GM19043 (cell line): ENCODE measurements around the gene SHD.
"Not testable (repeated sequence)": the region's sequence is repeated elsewhere in the genome, so short reads cannot be mapped to it uniquely, and the experiment has no call there.

Experiments
- ATAC-seq: cut with Tn5 transposase; IDR thresholded peaks from one replicate; pipeline ENCODE4 v1.9.1; 2021; ENCODE audit warnings: low read depth; ENCODE audit not compliant: unreplicated experiment

Gene SHD, protein sequence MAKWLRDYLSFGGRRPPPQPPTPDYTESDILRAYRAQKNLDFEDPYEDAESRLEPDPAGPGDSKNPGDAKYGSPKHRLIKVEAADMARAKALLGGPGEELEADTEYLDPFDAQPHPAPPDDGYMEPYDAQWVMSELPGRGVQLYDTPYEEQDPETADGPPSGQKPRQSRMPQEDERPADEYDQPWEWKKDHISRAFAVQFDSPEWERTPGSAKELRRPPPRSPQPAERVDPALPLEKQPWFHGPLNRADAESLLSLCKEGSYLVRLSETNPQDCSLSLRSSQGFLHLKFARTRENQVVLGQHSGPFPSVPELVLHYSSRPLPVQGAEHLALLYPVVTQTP

DNA sequence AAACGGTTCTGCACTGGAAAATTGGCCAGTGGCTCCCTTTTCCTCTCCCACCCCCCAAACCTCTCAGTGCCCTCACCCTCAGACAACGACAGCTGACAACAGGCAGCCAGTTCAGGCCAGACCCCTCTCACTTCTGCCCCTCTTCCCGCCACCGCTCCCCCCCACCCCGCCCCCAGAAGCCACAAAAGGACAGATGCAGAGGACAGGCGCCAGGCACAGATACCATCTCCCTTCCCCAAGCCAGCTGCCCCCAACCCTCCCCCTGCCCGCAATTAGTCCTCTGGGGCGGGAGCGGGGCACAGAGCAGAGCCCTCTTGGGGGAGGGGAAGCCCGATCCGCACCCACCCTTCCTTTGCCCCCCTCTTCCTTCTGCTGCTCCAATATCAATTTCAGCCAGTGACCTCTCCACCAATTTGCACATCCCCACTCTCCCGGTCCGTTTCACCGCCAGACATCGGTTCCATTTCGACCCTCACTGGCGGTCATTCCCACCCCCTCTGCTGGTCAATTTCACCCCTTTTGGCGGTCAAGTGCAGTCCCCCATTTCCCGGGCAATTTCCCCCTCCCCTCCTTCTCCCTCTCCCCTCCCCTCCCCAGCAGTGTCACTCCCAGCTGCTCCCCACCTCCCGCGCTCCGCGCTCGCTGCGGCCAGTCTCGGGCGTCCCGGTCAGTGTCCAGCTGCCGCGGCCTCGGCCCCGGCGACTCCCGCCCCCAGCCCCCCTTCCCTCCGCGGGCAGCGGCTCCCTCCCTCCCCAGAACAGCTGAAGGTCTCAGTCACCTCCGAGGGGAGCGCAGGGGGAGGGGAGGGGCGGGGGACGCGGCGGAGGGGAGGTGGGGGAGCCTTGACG lies at the start of gene SHD:
Gene SHD, plus strand, starts transcription at position 848 of the 848 bp plus-strand sequence. CDS start 798 bp downstream, outside the sequence.
- no peak for ATAC-seq

DNA sequence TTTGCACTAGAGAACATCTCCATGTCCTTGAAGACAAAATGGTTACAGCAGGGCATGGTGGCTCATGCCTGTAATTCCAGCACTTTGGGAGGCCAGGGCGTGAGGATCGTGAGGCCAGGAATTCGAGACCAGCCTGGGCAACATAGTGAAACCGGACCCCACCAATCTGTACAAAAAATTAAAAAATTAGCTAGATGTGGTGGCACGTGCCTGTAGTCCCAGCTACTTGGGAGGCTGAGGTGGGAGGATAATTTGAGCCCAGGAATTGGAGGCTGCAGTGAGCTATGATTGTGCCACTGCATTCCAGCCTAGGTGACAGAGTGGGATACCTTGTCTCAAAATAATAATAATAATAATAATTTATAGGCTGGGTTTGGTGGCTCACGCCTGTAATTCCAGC lies 48.8 kb upstream of the SHD start:
- not testable (repeated sequence) for ATAC-seq

DNA sequence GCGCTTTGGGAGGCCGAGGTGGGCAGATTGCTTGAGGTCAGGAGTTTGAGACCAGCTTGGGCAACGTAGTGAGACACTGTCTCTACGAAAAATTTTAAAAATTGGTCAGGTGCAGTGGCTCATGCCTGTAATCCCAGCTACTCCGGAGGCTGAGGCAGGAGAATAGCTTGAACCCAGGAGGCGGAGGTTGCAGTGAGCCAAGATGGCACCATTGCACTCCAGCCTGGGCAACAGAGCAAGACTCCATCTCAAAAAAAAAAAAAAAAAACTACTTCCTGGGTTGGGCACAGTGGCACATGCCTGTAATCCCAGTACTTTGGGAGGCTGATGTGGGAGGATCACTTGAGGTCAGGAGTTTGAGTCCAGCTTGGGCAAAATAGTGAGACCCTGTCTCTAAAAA lies 47.5 kb upstream of the SHD start:
- not testable (repeated sequence) for ATAC-seq

DNA sequence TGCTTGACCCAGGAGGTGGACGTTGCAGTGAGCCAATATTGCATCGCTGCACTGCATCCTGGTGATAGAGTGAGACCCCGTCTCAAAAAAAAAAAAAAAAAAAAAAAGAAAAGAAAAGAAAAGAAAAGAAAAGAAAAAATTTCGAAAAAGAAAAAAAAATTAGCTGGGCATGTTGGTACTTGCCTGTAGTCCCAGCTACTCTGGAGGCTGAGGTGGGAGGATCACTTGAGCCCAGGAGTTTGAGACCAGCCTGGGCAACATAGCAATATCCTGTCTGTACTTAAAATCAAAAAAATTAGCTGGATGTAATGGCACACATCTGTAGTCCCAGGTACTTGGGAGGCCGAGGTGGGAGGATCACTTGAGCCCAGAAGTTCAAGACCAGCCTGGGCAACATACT lies 46.9 kb upstream of the SHD start:
- ATAC-seq, result not testable (repeated sequence)

DNA sequence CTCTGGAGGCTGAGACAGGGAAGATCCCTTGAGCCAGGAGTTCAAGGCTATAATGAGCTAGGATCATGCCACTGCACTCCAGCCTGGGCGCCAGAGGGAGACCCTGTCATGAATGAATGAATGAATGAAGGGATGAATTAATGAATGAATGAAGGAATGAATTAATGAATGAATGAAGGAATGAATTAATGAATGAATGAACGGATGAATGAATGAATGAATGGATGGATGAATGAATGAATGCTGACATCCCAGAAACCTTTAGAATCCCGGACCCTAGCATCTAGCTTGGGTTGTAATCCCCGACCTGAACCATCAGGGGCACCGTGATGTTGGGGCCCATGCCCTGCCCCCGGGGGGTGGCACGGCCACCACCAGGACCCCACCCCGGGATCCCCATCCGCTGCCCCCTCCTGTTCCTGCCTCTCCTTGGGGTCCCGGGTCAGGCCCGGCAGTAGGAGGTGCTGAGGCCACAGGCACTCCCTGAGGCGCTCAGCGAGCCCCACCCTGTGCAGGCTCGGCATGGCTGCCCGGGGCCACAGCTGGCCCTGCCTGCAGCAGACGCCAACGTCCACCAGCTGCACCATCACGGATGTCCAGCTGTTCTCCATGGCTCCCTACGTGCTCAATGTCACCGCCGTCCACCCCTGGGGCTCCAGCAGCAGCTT lies 46.3 kb upstream of the SHD start:
- no peak for ATAC-seq

DNA sequence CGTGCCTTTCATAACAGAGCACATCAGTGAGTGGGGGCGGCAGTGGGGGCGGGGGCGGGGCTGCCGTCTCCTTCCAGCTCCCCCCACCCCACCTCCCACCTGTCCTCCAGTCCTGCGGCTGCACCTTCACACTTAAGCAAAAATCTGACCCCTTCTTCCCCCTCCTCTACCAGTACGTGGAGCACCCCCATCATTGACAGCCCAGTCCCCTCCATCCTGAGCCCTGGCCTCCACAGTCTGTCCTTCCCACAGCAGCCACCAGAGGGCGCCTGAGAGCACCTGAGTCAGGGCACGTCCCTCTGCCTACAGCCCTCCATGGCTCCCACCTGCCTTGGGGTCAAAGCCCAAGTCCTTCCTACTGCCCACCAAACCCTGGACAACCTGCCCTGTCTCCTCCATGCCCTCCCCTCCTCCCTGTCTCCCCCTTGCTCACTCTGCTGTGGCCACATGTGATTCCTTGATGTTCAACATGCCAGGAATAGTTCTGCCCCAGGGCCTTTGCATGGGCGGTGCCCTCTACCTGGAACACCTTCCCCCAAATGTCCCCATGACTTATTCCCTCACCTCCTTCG lies 45.7 kb upstream of the SHD start:
- no peak for ATAC-seq

DNA sequence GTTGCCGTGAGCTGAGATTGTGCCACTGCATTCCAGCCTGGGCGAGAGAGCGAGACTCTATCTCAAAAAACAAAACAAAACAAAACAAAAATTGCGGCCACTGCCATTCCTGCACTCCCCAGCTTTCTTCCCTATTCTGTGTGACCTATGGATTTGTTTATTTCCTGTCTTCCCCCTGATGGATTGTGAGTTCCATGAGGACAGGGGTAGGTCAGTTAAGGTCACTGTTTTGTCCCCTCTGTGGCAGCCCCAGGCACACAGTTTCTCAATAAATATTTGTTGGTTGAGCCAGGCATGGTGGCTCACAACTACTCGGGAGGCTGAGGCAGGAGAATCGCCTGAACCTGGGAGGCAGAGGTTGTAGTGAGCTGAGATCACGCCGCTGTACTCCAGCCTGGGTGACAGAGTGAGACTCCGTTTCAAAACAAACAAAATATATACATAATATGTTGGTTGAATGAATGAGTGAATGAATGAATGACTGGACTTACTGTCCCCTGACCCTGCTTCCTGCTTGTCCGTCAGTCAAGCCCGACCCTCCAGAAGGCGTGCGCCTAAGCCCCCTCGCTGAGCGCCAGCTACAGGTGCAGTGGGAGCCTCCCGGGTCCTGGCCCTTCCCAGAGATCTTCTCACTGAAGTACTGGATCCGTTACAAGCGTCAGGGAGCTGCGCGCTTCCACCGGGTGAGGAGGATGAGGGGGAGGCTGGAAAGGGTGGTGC lies 44.8 kb upstream of the SHD start:
- ATAC-seq, result no peak

DNA sequence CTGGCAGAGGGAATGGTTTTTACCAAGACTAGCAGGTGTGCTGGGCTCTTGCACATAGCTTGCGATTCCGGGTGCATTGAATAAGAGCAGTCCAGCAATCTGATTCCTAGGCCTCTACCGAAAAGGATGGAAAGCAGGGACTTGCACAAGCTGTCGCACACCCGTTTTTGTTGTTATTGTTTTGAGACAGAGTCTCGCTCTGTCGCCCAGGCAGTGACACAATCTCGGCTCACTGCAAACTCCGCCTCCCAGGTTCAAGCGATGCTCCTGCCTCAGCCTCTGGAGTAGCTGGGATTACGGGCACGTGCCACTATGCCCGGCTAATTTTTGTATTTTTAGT lies 44.2 kb upstream of the SHD start:
- ATAC-seq, result no peak

DNA sequence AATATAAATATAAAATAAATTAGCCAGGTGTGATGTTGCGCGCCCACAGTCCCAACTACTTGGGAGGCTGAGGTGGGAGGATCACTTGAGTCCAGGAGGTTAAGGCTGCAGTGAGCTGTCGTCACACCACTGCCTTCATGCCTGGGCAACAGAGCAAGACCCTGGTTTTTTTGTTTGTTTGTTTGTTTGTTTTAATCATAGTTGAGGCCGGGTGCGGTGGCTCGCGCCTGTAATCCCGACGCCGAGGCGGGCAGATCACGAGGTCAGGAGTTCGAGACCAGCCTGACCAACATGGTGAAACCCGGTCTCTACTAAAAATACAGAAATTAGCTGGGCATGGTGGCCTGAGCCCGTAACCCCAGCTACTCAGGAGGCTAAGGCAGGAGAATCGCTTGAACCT lies 41.6 kb upstream of the SHD start:
- ATAC-seq, result not testable (repeated sequence)

DNA sequence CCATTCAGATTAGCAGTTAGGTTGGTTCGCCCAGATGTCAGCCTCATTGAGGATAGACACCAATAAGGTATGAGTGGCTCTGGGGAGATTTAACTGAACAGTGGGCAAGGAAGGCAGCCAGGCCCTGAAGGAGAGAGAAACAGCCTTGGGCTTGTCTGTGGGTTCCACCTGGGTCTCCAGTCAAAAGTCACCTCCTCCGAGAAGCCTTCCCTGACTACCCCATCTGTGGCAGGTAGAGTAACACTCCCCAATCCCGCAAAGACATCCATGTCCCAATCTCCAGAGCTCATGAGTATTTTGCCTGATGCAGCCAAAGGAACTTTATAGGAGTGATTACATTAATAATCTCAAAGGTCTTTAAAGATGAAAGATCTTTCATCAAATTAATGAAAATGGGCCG lies 40.2 kb upstream of the SHD start:
- ATAC-seq, result no peak

DNA sequence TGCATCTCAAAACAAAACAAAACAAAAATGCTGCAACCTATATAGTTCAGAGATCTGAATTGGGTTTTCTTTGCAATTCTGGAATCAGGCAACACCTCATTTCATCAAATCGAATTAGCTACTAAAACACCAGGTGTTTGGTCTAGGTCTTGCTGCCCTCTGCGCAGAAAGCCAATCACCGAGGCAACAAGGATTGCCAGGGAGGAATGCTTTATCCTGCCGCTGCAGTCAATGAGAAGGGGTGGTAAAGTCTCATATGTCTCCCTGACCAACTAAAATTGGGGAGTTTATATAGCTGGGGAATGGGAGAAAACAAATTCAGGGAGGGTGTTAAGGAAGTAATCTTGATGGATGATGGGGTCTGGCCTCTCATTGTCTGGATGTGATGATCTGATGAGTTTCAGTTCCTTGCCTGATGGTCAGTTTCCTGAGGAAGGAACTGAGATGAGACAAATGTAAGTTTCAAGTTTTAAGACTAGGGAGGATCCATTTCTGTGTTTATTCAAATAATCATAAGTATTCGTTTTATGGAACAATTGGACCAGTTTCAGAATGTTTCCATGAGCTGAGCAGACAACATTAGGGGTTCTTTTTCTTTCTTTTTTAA lies 37.1 kb upstream of the SHD start:
- ATAC-seq, result no peak

DNA sequence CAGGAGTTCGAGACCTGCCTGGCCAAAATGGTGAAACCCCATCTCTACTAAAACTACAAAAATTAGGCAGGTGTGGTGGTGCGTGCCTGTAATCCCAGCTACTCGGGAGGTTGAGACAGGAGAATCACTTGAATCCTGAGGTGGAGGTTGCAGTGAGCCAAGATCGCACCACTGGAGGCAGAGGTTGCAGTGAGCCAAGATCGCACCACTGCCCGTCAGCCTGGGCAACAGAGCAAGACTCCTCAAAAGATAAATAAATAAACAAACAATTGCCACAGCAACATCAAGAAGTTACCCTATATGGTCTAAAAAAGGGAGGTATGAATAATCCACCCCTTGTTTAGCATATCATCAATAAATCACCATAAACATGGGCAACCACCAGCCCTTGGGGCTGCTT lies 33.1 kb upstream of the SHD start:
- not testable (repeated sequence) for ATAC-seq

DNA sequence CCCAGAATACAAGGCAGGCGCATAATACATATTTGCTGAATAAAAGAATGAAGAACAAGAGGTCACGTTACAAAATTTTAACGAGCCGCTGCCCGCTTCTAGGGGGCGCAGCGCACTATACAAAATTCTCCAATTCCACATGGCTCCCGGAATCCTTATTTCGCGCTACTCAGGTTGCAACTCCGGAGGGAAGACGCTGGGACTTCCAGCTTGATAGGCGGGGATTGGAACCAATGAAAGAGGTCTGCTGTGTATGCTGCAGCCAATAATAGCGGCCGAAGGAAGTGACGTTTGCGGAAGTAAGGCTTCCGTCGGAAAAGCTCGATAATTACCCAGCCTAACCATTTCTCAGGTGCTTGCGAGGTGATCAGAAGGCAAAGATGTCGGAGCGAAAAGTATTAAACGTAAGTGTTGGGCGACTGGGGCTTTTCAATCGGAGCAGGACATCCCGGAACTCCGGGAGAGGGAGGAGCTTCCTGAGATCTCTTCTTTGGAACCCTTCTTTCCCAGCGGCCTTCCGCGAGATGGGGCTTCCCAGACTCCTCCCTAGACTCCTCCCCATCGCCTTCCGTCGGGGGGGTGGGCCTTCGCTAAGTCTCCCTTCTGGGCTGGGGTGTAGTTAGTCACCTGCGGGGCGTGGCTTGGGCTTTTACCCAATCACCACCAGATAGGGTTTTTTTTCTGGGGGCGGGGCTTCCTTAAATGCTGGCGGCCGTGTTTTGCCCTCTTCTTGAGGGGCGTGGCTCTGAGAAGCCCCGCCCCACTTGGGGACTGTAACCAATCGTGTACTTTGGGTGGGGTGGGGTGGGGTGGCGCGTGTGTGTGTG lies 32.1 kb upstream of the SHD start, which contains the start of gene YJU2:
Gene YJU2, plus strand, starts transcription at position 314 of the 827 bp plus-strand sequence. Its CDS starts 67 bp downstream, at position 381.
- peak; percentile 74 for ATAC-seq

DNA sequence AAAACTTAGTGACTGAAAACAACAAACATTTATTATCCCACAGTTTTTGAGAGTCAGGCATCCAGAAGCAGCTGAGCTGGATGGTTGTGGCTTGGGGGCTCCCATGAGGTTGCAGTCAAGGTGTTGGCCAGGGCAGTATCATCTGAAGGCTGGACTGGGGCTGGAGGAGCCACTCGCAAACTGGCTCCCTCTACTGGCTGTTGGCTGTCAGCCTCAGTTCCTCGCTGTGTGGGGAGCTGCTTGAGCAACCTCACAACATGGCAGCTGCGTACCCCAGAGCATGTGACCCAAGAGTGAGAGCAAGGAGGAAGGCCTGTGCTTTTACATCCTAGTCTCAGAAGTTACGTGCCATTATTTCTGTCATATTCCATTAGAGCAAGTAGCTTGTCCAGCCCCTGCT lies 22.5 kb upstream of the SHD start:
- no peak for ATAC-seq

DNA sequence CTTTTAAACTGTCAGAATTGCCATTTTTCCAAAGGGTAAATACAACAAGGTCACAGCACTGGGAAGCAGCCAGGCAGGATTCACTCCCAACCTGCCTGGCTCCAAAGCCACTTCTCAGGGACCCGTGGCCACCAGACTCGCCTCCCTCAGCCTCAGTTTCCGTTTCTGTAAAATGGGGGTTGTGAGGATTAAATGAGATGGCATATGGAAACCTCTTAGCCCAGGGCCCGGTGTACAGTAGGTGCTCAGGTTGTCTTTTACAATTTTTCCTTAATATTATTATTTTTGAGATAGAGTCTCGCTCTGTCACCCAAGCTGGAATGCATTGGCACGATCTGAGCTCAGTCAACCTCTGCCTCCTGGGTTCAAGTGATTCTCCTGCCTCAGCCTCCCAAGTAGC lies 22.0 kb upstream of the SHD start:
- ATAC-seq, result no peak

DNA sequence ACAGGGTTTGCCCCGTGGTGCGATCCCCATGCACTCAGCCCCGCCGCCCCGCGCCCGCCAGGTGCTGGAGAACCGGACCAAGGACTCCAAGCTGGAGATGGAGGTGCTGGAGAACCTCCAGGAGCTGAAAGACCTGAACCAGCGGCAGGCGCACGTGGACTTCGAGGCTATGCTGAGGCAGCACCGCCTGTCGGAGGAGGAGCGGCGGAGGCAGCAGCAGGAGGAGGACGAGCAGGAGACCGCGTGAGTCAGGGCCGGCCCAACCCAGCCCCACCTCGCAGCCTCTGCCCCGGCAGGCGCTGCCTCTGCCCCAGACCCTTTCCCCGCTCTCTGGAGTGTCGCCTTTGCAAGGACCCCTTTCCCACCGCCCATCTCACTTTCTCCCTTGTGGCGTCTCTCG lies 20.9 kb upstream of the SHD start:
- no peak for ATAC-seq

DNA sequence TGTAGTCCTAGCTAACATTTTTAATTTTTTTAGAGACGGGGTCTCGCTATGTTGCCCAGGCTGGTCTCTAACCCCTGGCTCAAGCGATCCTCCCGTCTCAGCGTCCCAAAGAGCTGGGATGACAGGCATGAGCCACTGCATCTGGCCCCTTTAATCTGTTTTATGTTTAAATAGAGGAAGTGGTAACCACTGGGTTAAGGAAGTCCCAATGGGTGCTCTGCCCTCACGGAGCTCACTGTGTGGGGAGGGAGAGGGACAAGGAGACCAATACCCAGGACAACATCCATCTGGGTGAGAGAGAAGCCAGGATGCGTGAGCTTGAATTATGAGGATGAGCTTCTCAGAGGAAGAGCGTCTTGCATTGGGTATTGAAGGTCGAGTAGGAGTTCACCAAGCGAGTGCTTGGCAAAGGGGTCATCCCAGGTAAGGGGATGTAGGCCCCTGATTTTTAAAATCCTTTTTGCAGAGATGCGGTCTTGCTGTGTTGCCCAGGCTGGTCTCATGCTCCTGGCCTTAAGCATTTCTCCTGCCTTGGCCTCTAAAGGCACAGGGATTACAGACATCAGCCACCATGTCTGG lies 18.4 kb upstream of the SHD start:
- ATAC-seq, result no peak

DNA sequence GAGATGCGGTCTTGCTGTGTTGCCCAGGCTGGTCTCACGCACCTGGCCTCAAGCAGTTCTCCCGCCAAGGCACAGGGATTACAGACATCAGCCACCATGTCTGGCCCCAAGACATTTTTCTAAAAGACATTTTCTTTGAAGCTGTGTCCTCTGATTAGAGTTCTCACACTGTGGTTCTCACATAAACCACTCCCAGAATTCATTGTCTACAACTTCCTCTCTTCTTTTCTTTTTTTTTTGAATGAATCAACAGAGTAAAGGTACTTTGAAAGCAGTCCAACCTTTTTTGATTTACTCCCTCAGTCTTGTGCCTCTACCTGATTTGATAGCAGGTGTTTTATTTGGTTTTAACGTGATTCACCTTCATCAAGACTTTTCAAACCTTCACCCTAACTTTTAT lies 14.3 kb upstream of the SHD start:
- no peak for ATAC-seq
